HG02938 (cell line): ENCODE results near the gene VSIG8.

Experiments
- ATAC-seq: cut with Tn5 transposase; IDR thresholded peaks from one replicate; pipeline ENCODE4 v1.9.1; 2021; ENCODE audit warnings: mild to moderate bottlenecking, moderate library complexity; ENCODE audit not compliant: unreplicated experiment

The VSIG8 gene

DNA sequence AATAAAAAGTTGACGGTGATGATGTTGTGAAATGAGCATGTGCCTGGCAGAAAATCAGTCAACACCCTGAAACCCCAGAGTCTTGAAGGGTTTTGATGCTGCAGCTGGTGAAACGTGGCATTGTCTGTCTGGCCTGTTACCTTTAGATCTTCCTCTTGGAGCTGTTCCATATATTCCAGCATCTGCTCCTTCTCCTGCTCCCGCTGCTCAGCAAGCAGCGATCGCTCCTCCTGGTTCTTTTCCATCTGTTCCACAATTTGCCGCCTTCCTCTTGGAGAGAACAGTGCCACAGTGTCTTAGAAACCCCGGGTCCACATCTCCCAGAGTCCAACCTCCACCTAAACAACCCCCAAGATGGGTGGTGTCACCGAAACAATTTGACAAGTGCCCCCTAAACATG lies 21.8 kb upstream of the VSIG8 start:
- no peak for ATAC-seq

DNA sequence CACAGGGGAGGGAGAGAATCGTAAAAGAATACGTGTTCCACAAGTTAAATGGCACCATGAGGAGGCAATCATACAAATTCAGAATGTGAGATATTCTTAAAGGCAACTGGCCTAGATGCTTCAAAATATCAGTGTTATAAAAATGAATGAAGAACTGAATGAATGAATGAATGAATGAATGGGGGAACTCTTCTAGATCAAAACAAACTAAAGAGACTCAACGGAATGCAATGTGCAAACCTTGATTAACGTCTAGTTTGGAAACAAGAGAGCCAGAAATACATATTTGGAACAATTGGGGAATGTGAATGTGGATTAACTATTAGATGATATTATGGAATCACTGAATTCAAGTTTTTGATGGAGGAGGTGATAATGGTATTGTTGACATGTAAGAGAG lies 20.7 kb upstream of the VSIG8 start:
- ATAC-seq = no peak

DNA sequence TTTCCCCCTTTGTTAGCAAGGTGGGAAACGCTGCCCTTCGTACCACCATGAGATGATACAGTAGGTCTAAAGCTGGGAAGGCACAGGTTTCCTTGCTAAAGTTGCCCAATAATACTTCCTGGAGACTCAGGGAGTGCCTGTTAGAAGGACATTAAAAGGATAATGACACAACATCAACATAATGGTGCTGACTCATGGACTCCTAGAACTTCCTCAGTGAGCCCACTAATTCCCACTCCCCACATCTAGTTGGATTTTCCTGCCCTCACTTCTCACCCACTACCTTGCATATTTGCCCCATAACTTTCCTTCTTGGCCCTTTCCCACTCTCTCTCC lies 20.0 kb upstream of the VSIG8 start:
- no peak for ATAC-seq

DNA sequence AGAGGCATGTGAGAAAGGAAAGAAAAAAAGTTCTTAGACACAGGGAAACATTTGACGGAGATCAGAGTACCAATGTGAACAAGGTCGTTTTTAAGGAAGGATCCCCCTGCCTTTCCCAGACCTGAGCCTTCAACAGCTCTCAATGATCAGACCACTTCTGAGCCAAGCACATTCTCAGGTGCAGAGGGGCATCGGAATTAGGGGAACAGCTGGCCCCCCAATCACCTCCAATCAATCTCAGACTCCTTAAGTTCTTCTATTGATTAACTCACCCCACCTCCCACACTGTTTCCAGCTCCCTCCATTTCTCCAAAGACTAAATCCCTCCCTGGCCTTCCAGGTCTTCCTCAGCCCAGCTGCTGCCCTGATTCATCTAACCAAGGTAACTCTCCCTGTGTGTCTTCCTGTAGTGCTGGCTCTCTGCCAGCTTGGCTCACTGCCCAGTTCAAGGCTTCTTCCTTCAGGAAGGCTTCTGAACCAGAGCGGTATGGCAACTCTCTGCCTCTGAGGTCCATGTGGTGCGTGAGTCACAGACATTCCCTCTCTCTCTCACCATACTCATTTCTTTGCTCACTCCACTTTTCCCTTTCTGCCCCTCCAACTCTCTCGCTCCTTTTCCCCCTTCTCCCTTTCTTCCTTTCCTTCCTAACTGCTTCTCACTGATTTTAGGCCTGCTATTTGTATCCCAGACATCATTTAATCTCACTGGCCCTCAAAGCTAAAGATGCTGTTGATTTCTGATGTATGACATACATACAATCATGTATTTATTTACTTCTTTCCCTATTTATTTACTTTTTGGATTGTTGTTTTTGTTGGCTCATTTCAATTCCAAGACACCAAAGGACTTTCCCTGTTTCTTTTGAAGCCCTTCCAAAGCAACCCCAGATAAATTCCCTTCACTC lies 19.4 kb upstream of the VSIG8 start:
- ATAC-seq = no peak

DNA sequence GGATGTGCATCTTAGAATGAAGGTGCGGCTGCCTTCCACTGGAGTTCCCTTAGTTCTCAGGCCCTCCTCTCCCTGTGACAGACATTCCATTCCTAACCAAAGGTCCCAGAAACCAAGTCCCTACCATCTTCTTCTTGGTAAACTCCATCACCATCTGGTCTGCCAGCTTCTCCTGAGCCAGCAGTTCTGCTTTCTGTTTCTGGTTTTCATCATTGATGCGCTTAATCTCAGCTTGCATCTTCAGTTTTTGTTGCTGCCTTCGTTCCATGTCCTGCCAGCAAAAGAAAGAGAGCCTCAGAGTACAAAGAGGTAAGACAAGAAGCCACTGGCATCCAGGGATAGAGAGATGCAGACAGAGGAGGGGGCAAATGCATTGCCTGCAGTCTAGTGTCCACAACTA lies 18.0 kb upstream of the VSIG8 start:
- ATAC-seq = no peak

DNA sequence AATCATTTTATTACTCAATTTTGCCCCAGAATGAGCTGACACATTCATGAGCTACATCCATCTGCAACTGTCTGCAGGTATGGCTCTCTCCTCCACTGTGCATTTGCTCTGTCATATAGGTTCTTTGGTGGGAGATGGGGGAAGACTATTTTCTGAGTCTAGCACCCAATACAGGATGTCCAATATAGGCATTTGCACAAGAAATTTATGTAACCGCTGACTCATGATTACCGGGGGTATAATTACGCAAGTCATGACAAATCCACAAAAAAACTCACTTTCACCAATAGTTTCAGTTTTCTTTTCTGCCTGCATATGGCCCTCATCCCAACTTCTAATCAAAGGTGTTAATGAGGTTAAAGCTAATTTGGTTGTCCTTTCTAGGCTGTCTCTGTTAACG lies 17.5 kb upstream of the VSIG8 start:
- no peak for ATAC-seq

DNA sequence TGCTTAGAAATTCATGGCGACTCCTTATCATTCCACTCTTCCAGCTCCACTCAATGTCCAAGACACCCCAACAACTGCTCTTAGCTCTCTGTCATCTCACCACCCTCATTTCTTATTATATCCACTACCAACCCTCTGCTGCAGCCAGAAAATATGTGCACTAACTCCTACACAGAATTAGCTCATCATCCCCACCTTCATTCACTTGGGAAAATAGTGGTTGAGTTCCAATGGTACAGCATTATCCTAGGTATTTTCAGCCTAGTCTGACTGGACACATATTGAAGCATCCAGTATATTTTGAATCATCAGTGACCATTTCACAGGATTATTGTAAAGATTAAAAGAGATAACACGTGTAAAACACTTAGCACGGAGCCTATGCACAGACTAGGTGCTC lies 16.7 kb upstream of the VSIG8 start:
- no peak for ATAC-seq

DNA sequence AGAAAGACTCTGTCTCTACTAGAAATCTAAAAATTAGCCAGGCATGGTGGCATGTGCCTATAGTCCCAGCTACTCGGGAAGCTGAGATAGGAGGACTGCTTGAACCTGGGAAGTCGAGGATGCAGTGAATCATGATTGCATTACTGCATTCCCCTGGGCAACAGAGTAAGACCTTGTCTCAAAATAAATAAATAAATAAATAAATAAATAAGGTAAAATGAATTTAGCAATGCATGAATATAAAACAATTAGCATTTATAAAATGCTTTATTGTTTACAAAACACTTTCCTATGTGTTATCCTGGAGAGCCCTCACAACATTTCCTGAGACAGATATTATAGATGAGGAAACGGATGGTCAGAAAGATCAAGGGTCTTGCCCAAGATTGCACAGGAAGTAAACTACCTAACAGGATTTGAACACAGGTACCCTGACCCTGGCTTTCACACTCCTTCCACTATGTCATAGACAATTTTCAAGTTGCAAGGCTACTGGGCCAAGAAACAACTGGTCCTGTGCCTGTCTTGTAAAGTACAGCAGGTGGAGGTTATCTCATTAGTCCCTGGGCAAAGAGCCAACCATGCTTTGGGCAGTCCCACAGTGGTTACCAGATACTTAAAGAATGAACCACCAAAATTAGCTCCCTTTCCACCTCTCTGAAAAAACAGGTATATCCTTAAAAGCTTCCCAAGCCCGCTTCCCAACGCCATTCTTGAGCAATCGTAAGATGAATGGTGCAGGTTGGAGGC lies 15.4 kb upstream of the VSIG8 start:
- ATAC-seq = no peak

DNA sequence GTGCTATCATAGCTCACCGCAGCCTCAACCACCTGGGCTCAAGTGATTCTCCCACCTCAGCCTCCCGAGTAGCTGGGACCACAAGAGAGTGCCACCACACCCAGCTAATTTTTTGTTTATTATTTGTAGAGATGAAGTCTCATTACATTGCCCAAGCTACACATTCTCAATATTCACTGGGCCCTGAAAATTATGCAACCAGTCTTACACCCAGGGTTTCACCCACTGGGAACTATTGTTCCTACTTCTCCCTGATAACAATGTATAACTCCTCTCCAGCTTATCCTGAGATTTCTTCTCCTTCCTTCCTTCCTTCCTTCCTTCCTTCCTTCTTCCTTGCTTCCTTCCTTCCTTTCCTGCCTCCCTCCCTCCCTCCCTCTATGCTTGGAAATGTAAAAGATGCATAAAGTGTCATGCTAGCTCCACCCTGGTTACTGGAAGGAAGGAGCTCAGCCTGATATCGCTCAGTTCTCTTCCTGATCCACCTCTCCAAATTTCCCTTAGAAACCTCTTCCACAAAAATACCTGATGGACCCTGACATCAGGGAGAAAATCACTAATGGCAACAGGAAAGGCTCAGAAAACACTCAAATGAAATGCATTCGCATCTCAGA lies 11.2 kb upstream of the VSIG8 start:
- ATAC-seq = no peak

DNA sequence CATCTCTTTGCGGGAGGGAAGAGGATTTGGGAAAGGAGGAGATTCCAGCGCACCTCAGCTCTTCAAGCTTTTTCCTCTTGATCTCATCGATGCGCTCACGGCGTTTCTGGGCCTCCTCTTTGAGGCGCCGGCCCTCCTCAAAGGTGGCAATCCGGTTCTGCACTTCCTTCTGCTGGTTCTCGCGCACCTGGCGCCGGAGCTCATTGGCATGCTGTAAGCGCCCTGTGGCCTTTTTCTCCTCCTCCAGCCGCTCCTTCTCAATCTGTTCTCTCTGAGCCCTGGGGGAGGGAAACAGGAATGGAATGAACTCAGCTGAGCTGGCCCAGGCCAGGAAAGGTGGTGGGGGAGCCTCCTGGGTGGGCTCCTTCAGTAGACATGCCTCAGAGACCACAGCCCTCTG lies 10.4 kb upstream of the VSIG8 start:
- no peak for ATAC-seq

DNA sequence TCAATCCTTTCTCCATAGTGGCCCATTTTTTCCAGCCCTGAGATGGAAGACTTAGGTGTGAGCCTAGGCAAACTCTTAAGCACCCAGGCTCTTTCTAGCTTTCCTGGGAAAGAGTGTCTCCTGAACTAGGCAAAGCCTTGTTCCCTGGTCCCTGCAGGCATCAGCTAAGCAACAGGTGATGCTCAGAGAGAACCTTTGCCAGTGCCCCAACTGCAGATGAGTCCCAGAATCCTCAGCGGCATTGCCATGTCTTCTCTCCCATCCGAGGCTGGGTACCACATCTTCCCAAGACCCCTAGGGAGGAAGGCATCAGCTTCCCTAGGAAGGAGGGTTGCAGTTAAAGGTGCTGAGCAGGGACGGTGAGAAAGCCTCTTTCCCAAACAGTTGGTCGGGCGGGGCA lies 8.2 kb upstream of the VSIG8 start:
- ATAC-seq = no peak

DNA sequence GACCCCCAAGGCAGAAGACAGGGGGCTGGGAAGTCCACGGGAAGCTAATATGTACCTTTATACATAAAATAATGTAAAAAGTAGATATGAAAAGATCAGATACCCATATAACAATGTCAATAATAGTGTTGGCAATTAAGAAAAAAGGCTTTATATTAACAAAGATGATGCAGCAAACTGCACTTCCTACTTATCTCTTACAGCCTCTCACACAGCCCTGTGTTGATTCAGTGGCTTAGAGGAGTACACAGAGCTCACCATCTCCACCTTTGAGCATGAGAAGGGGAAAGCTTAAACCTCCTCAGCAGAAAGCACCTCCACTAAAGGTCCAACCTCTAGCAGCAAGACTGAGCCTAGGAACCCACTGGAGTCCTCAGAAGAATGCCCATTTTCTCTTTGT lies 7.2 kb upstream of the VSIG8 start:
- no peak for ATAC-seq

DNA sequence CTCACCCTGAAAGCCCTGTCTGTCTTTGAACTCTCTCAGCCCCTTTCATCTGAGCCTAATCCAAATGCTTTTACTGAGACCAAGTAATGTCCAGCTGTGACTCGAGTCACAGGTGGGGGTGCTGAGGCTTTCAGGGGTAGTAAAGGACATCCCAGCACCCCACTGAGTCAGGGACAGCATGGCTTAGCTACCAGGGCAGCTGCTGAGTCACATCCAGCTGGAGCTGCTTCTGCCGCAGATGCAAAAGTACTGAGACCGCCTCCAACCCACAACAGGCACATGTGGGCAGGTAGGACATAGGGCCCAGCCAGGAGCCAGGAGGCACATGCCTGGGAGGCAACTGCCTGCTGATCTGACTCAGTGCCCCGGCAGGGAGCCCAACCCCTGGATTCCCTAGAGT lies 6.7 kb upstream of the VSIG8 start:
- no peak for ATAC-seq

DNA sequence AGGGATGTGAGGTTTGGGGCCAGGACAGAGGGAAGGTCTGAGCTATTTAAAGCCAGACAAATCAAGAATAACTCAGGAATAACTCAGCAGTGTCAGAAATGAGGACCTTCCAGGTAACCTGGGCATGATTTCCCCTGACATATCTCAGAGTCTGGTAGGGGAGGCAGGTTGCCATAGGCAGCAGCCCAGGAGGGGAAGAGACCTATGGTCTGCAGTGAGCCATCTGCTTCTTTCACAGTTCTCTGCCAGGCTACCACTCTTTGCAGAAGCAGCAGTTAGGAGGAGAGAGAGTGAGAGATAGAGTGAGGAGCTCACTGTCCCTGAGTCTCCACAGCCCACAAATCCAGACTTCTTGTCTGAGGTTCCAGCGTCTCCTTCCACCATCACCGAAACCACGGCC lies 6.3 kb upstream of the VSIG8 start:
- no peak for ATAC-seq

DNA sequence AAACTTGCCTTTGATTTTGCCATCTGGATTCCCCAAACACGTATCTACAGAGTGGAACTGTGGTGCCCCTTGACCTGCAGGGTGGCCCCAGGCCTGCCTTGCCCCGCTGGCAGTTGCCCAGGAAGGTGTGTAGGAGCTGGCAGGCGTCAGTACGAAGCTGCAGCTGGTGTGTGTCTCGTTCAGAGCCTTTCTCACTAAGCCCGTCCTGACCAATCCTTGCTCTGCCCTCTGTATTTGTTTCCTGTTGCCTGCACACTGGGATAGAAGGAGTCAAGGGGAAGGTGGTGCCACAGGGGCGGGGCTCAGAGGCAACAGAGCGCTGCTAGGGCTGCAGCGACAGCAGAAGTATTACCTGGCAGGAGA lies 5.2 kb upstream of the VSIG8 start:
- no peak for ATAC-seq

DNA sequence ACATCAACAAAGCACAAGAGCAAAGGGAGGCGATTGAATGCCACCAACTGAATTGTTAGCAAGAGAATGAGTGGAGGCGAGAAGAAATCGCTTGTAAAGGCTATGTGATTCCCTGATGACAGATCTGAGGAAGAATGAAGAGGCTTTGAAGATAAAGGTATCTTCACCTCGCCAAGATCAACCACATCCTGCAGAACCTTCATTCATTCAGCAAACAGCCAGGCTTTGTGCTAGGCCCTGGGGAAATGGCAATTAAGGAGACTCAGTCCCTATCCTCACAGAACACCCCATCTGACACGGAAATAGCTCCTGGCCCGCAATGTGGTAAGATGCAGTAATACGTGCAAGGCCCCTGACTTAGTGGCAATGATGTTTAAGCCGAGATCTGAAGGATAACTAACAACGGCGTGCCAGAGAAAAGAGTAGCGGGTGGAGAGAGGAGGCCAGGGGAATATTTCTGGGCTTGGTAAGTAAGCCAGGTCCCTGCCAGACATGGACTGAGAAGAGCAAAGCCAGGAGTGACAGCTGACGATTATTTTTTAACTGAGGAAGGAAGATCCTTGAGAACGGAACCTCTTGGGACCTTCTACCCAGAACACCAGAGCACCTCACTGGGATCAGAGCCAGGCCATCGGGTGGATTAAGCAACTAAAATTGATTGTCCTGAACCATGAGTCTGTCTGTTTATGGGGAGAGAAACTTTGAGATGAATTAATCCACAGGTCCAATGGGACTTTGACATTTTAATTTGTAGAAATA lies 4.6 kb upstream of the VSIG8 start:
- no peak for ATAC-seq

DNA sequence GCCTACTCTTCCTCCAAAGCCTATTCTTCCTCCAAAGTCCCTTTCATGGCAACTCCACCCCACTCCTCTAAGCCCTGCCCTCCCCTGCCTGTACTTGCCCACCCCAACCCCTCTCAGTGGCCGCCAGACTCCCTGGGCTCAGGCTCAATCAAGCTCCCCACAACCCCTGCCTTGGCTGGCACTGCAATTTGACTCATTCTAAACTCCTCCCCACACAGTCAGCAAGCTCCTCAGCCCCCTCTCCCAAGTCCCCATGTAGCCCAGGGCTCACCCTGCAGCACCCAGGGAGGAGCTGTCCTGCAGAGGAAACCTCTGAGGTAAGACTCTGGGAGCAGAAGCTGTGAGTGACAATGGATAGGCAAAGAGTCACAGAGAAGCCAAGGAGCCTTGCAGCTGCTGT lies 3.6 kb upstream of the VSIG8 start:
- ATAC-seq = no peak

DNA sequence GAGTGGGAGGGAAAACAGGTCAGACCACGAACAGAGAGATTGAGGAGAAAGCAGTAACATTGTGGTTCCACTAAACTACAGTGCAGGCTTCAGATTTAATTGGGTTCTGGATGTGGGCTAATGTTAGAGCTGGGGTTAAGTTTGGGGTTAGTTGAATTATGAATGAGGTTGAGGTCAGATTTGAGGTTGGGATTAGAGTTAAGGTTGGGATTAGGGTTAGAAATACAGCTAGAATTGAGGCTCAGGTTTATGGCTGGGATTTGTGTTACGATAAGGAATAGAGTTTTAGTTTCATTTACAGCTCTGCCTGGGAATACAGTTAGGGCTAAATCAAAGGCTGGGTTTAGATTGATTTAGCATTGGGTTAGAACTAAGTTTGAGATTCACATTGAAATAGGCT lies 1.8 kb upstream of the VSIG8 start:
- no peak for ATAC-seq

DNA sequence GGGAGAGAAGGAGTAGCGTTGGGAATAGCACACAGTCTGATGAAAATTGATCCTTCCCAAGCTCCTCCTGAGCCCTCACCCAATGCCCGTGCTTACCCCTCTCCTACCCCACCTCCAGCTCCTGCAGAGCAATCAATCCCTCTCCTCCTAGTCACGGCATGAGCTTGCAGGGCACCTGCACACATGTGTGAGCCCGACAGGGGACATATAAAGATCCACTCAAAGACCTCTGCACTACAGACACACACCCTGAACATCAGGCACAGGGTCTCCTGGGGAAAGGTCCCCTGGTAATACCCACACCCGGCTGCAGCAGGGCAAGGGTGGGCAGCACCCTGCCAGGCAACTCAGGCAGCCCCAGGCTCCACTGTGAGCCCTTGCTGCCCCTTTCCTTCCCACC lies 426 bp downstream of the VSIG8 start:
- ATAC-seq = no peak

DNA sequence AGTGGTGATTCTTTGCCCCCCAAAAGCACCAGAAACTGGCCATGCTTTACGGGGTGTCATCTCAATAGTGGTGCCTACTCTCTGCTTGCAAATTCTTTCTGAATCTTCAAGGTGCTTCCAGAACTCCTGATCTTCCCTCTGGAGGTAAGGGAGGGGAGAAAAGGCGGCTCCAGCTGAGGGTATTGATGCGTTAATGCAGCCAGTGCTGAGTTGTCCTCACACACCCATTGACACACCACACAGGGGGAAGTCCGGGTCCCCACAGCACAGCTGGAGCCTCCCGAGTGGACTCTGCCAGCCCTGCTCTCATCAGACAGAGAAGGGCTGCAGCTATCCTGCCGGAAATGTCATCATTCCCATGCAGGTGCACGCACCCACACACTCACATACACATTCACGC lies 1.2 kb downstream of the VSIG8 start:
- ATAC-seq = no peak

DNA sequence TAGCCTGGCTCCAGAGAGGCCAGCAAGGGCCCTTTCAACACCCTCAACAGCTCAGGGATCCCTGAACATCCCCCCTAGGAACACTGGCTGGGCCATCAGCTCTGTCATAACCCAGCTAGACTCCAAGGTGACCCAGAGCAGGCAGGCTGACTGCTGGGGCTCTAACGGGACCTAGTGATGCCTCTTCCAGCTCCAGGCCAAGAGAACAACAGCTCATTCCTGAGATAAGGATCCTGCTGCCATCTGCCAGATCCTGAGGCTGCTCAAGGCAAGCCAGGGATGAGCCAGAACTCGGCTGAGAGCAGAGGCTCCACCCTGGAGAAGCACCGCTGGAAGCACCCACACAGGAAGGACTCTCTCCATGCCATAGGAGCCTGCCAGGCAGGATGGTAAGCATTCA lies 2.0 kb downstream of the VSIG8 start:
- no peak for ATAC-seq
